Measurements from ENCODE around the gene ZNF507. TPM values are rescaled to one million over a fixed set of nuclear protein-coding genes. Genes with fewer than 3 reads are reported as not detected.

ZNF507 gene
- total RNA-seq, 1 donor from 2014 or later = 7.1 TPM

- no peaks in the 10 kb centered on the region for H3K27me3 ChIP-seq (ENCODE audit: control insufficient read depth, insufficient read depth, low read length)
- H3K4me3 ChIP-seq (ENCODE audit: low read depth, low read length) = no peak overlapping the region
- peaks cover 2% of the 10 kb centered on the region for H3K36me3 ChIP-seq (ENCODE audit: control insufficient read depth, insufficient read depth, low read length)
- TF ChIP-seq, protein P1, sequence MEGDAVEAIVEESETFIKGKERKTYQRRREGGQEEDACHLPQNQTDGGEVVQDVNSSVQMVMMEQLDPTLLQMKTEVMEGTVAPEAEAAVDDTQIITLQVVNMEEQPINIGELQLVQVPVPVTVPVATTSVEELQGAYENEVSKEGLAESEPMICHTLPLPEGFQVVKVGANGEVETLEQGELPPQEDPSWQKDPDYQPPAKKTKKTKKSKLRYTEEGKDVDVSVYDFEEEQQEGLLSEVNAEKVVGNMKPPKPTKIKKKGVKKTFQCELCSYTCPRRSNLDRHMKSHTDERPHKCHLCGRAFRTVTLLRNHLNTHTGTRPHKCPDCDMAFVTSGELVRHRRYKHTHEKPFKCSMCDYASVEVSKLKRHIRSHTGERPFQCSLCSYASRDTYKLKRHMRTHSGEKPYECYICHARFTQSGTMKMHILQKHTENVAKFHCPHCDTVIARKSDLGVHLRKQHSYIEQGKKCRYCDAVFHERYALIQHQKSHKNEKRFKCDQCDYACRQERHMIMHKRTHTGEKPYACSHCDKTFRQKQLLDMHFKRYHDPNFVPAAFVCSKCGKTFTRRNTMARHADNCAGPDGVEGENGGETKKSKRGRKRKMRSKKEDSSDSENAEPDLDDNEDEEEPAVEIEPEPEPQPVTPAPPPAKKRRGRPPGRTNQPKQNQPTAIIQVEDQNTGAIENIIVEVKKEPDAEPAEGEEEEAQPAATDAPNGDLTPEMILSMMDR (IDR thresholded peaks at IDR 0.05; ENCODE audit: insufficient read depth, low read length, severe bottlenecking) = no peak
- FAIRE-seq = no peak
- DNase-seq (ENCODE audit: low read depth) = no peak
Measured at GRCh38 chr19:32363632-32364031, 18.2 kb downstream of the ZNF507 start.

- TF ChIP-seq, protein P1 (IDR thresholded peaks at IDR 0.05; ENCODE audit: insufficient read depth, low read length, severe bottlenecking) = no peak
- no peak for DNase-seq (ENCODE audit: low read depth)
- Histone ChIP-seq H3K27me3 (ENCODE audit: control insufficient read depth, insufficient read depth, low read length) (no peaks in the 10 kb centered on the region), H3K4me3 (ENCODE audit: low read depth, low read length) (no peak overlapping the region), H3K36me3 (ENCODE audit: control insufficient read depth, insufficient read depth, low read length) (no peaks in the 10 kb centered on the region)
- no peak for FAIRE-seq
Measured at GRCh38 chr19:32364040-32364439, 18.6 kb downstream of the ZNF507 start.

DNA sequence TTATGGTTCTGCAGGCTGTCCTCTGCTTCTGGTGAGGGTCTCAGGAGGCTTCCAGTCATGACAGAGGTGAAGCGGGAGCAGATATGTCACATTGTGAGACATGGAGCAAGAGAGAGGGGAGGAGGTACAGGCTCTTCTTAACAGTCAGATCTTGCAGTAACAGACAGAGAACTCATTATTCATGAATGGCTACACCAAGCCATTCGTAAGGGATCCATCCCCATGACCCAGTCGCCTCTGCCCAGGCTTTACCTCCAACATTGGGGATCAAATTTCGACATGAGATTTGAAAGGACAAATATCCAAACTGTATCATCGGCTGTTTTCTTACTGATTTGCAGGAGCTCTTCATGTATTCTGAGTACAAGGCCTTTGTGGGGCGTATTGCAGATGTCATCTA, 21.7 kb downstream of the ZNF507 start:
- no peak for FAIRE-seq
- no peaks in the 10 kb centered on the region for H3K36me3 ChIP-seq (ENCODE audit: control insufficient read depth, insufficient read depth, low read length)

DNA sequence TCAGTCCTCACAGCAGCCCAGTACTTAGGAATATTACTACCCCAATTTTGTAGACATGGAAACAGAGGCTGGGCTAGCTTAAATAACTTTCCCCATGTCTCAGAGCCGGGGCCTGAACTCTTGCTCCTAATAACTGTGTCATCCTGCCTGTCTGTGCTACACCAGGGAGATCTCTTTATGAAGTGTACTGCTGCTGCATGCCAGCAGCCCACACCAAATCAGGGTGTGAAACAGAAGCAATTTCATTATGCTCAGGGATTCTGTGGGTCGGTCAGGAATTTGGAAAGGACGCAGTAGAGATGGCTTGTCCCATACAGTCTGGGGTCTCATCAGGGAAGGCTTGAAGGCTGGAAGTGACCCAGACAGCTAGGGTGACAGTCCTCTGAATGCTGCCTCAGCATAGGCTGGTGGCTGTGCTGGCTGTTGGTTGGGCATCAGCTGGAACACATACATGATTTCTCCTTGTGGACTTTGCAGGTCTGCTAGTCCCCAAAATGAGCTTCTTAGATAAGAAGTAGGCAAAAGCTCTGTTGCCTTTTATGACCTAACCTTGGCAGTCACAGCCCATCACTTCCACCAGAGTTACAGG, 22.6 kb downstream of the ZNF507 start:
- Histone ChIP-seq H3K27me3 (ENCODE audit: control insufficient read depth, insufficient read depth, low read length) (no peaks in the 10 kb centered on the region), H3K4me3 (ENCODE audit: low read depth, low read length) (no peak overlapping the region), H3K36me3 (ENCODE audit: control insufficient read depth, insufficient read depth, low read length) (peaks cover 3% of the 10 kb centered on the region)
- DNase-seq (ENCODE audit: low read depth) (no peak), FAIRE-seq (no peak)
- TF ChIP-seq, protein P1 (IDR thresholded peaks at IDR 0.05; ENCODE audit: insufficient read depth, low read length, severe bottlenecking) = no peak

More for the DNA sequence above, 21.7 kb downstream of the ZNF507 start:
- no peak overlapping the region for H3K4me3 ChIP-seq (ENCODE audit: low read depth, low read length)
- no peak for DNase-seq (ENCODE audit: low read depth)
- TF ChIP-seq, protein P1 (IDR thresholded peaks at IDR 0.05; ENCODE audit: insufficient read depth, low read length, severe bottlenecking) = no peak
- no peaks in the 10 kb centered on the region for H3K27me3 ChIP-seq (ENCODE audit: control insufficient read depth, insufficient read depth, low read length)

DNA sequence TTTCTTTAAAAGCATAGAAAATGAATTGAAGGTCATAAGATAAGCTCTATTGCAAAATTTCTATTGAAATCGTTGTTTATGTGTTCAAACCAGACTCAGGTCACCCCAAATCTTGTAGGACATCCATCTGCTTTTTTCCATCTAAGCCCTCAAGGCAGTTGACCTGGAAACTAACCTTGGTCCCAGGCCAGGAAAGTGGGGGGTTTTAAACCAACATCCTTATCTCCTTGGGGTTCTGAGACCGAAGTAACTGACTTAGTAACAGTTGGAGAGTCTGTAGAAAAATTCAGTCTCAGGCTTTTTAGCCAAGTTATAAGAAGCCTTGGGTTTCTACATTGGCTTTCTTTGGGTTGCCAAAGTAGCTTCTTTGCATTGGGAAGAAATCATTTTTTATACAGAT, 23.4 kb downstream of the ZNF507 start:
- Histone ChIP-seq H3K36me3 (ENCODE audit: control insufficient read depth, insufficient read depth, low read length) (peaks cover 3% of the 10 kb centered on the region), H3K27me3 (ENCODE audit: control insufficient read depth, insufficient read depth, low read length) (no peaks in the 10 kb centered on the region), H3K4me3 (ENCODE audit: low read depth, low read length) (no peak overlapping the region)
- FAIRE-seq (no peak), DNase-seq (ENCODE audit: low read depth) (no peak)
- TF ChIP-seq, protein P1 (IDR thresholded peaks at IDR 0.05; ENCODE audit: insufficient read depth, low read length, severe bottlenecking) = no peak
